AG04450 (cell line): ENCODE results near the gene SRSF6. TPM values are rescaled to one million over a fixed set of nuclear protein-coding genes. Genes with fewer than 3 reads are reported as not detected.

Experiments
- CTCF ChIA-PET: fragments of 300-600, 350-600 bp; formaldehyde crosslinking; extraction: SDS; loops from one replicate; lab custom pipeline; 2022; ENCODE audit warnings: antibody characterized with exemption, inconsistent platforms; lab: Charles Lee
- POLR2A ChIA-PET: fragments of 350-600 bp; formaldehyde crosslinking; extraction: SDS; loops from one replicate; lab custom pipeline; 2021; ENCODE audit warnings: antibody characterized with exemption, inconsistent platforms; lab: Yijun Ruan, JAX
- DNase-seq: peaks from one replicate; pipeline ENCODE4 v3.0.0-alpha.2; 2011; ENCODE audit warnings: low read depth, low spot score
- H3K27ac ChIP-seq: one replicate; pipeline ENCODE4 v1.5.1; 2012; ENCODE audit warnings: low read depth, low read length, control low read depth
- H3K27me3 ChIP-seq: one replicate; pipeline ENCODE4 v1.6.0; 2012; ENCODE audit warnings: low read length; ENCODE audit not compliant: control insufficient read depth, insufficient read depth
- H3K4me3 ChIP-seq: 2 replicates; pipeline ENCODE4 v1.5.1; 2011; ENCODE audit warnings: mild to moderate bottlenecking, low read depth, low read length, control low read depth
- H3K9me3 ChIP-seq: 2 replicates; pipeline ENCODE4 v1.5.1; 2012; ENCODE audit warnings: low read length; ENCODE audit not compliant: control insufficient read depth, insufficient read depth
- CTCF ChIP-seq: IDR thresholded peaks from 2 replicates; pipeline ENCODE4 v1.5.1; 2011; ENCODE audit warnings: low read depth, low read length, control low read depth, inconsistent platforms
- polyA plus RNA-seq: library from polyadenylated mRNA; depleted of rRNA; stranded (reverse); fragments of >200 nt; gene quantifications from 2 replicates; pipeline ENCODE4 v1.2.3, GENCODE V29; 2011

Gene SRSF6
- polyA plus RNA-seq, 1 experiment: 177 TPM

- Histone ChIP-seq H3K4me3 (no peak overlapping the region), H3K27me3 (peaks cover 33% of the 10 kb centered on the region), H3K9me3 (peaks cover 3% of the 10 kb centered on the region; the same call in 1 of the 2 replicates), H3K27ac (no peak overlapping the region)
- POLR2A ChIA-PET: no interaction called here
- TF ChIP-seq CTCF: no peak
- CTCF ChIA-PET: no interaction called here
- DNase-seq: no peak
Observed at GRCh38 chr20:43506238-43506637, 48.5 kb downstream of the SRSF6 start.

GRCh38 chr20:43507150-43508080 lies 49.7 kb downstream of the SRSF6 start, which contains the start of gene L3MBTL1:
Gene L3MBTL1, plus strand, starts transcription at chr20:43507697. Its CDS starts 5,807 bp downstream, at chr20:43513504.
- CTCF ChIA-PET: no interaction called here
- Histone ChIP-seq H3K27ac (no peak within 1 kb of the TSS), H3K9me3 (peaks cover 3% of the 10 kb centered on the region; the same call in 1 of the 2 replicates), H3K27me3 (peaks cover 33% of the 10 kb centered on the region), H3K4me3 (peak within 1 kb of the TSS; percentile 61)
- POLR2A ChIA-PET: interaction anchor here (0.6 to 0.7 kb wide), 2 partner anchors 49 to 50 kb away, joined by 3 read pairs; no protein-coding TSS in a partner anchor
- TF ChIP-seq CTCF: 0 out of 2 replicates have a peak, but pooled peaks have one; percentile 3
- no peak for DNase-seq

GRCh38 chr20:43508106-43508505 lies 50.4 kb downstream of the SRSF6 start:
- peaks cover 3% of the 10 kb centered on the region; the same call in 1 of the 2 replicates for H3K9me3 ChIP-seq
- H3K27ac ChIP-seq: no peak overlapping the region
- TF ChIP-seq CTCF: no peak
- DNase-seq: no peak
- H3K4me3 ChIP-seq: peak overlapping the region; percentile 61
- POLR2A ChIA-PET: interaction anchor here (0.6 kb wide), 1 partner anchor 50 kb away, joined by 4 read pairs; no protein-coding TSS in a partner anchor
- CTCF ChIA-PET: no interaction called here
- peaks cover 33% of the 10 kb centered on the region for H3K27me3 ChIP-seq

- Histone ChIP-seq H3K4me3 (no peak overlapping the region), H3K9me3 (peaks cover 3% of the 10 kb centered on the region; the same call in 1 of the 2 replicates), H3K27ac (no peak overlapping the region), H3K27me3 (peaks cover 33% of the 10 kb centered on the region)
- POLR2A ChIA-PET: interaction anchor here (0.6 kb wide), 1 partner anchor 50 kb away, joined by 4 read pairs; no protein-coding TSS in a partner anchor
- 0 out of 2 replicates have a peak, but pooled peaks have one; percentile 18 for TF ChIP-seq CTCF
- CTCF ChIA-PET: interaction anchor here (0.6 kb wide), 1 partner anchor 99 kb away, joined by 3 read pairs; no protein-coding TSS in a partner anchor
- DNase-seq: no peak
Observed at GRCh38 chr20:43508604-43509040, 50.9 kb downstream of the SRSF6 start.
